Nephron (organoid): Measurements from ENCODE around the gene MIX23.

Experiments used
- H3K27ac Mint-ChIP-seq, 3 experiments: 2 replicates each; pipeline ENCODE4 v1.8.0; 2020; ENCODE audit warnings: mixed read lengths in 3 of 3, mild to moderate bottlenecking in 2 of 3, moderate library complexity in 1 of 3
- H3K27me3 Mint-ChIP-seq: 2 replicates; pipeline ENCODE4 v1.8.0; 2021; ENCODE audit warnings: low read depth, mild to moderate bottlenecking, moderate library complexity, mixed read lengths
- H3K36me3 Mint-ChIP-seq: 2 replicates; pipeline ENCODE4 v1.8.0; 2020; ENCODE audit warnings: low read depth, mixed read lengths
- H3K4me1 Mint-ChIP-seq: 2 replicates; pipeline ENCODE4 v1.8.0; 2020; ENCODE audit warnings: mixed read lengths
- H3K4me3 Mint-ChIP-seq, 3 experiments: 2 replicates each; pipeline ENCODE4 v1.8.0; 2020; ENCODE audit warnings: mild to moderate bottlenecking in 3 of 3, mixed read lengths in 3 of 3, moderate library complexity in 2 of 3
- H3K9me3 Mint-ChIP-seq: 2 replicates; pipeline ENCODE4 v1.8.0; 2020; ENCODE audit warnings: mixed read lengths
- TF ChIP-seq, protein P1 (sequence below), 3 experiments: fragments of 200-600 bp; sonication (generic); IDR thresholded peaks; one replicate each; pipeline ENCODE4 v1.5.0; 2021; ENCODE audit warnings: antibody characterized with exemption in 3 of 3; ENCODE audit not compliant: unreplicated experiment in 3 of 3

Gene MIX23

GRCh38 chr3:122410111-122410510 is 27.1 kb upstream of the MIX23 start:
- peaks cover 24% of the 10 kb centered on the region for H3K4me1 Mint-ChIP-seq
- H3K4me3 Mint-ChIP-seq, result no peak overlapping the region
- no peaks in the 10 kb centered on the region for H3K9me3 Mint-ChIP-seq
- no peak overlapping the region for H3K27ac Mint-ChIP-seq
- TF ChIP-seq, protein P1, sequence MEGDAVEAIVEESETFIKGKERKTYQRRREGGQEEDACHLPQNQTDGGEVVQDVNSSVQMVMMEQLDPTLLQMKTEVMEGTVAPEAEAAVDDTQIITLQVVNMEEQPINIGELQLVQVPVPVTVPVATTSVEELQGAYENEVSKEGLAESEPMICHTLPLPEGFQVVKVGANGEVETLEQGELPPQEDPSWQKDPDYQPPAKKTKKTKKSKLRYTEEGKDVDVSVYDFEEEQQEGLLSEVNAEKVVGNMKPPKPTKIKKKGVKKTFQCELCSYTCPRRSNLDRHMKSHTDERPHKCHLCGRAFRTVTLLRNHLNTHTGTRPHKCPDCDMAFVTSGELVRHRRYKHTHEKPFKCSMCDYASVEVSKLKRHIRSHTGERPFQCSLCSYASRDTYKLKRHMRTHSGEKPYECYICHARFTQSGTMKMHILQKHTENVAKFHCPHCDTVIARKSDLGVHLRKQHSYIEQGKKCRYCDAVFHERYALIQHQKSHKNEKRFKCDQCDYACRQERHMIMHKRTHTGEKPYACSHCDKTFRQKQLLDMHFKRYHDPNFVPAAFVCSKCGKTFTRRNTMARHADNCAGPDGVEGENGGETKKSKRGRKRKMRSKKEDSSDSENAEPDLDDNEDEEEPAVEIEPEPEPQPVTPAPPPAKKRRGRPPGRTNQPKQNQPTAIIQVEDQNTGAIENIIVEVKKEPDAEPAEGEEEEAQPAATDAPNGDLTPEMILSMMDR (IDR thresholded peaks at IDR 0.05; ENCODE audit: unreplicated experiment in 3 of 3), result no peak
- no peaks in the 10 kb centered on the region for H3K27me3 Mint-ChIP-seq
- peaks cover 28% of the 10 kb centered on the region for H3K36me3 Mint-ChIP-seq

GRCh38 chr3:122409446-122409845 is 26.4 kb upstream of the MIX23 start:
- no peak overlapping the region for H3K4me3 Mint-ChIP-seq
- no peaks in the 10 kb centered on the region for H3K9me3 Mint-ChIP-seq
- peaks cover 28% of the 10 kb centered on the region for H3K36me3 Mint-ChIP-seq
- TF ChIP-seq, protein P1 (IDR thresholded peaks at IDR 0.05; ENCODE audit: unreplicated experiment in 3 of 3), result no peak
- H3K4me1 Mint-ChIP-seq, result peaks cover 17% of the 10 kb centered on the region
- no peaks in the 10 kb centered on the region for H3K27me3 Mint-ChIP-seq
- no peak overlapping the region for H3K27ac Mint-ChIP-seq

DNA sequence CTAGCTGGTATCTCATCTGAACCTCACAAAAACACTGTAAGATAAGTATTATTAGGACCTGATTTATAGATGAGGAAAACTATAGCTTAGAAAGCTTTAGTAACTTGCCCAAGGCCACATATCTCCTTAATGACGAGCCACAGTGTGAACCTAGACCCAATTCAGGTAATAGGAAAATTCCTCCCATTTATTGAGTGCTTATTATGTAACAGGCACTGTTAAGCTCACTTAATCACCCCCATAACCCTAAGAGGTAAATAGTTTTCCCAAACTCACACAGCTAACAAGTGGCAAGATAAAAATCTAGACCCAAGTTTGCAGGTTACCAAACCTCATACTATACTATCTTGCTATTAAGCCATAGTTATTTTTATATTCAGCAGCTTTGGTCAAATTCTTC is 24.9 kb upstream of the MIX23 start:
- Mint-ChIP-seq H3K9me3 (no peaks in the 10 kb centered on the region), H3K27me3 (no peaks in the 10 kb centered on the region), H3K4me1 (peaks cover 8% of the 10 kb centered on the region), H3K4me3 (no peak overlapping the region), H3K27ac (no peak overlapping the region), H3K36me3 (peaks cover 30% of the 10 kb centered on the region)
- TF ChIP-seq, protein P1 (IDR thresholded peaks at IDR 0.05; ENCODE audit: unreplicated experiment in 3 of 3), result no peak

GRCh38 chr3:122406198-122406597 is 23.2 kb upstream of the MIX23 start:
- no peak overlapping the region for H3K4me3 Mint-ChIP-seq
- H3K36me3 Mint-ChIP-seq, result peaks cover 28% of the 10 kb centered on the region
- no peaks in the 10 kb centered on the region for H3K9me3 Mint-ChIP-seq
- no peak overlapping the region for H3K27ac Mint-ChIP-seq
- H3K27me3 Mint-ChIP-seq, result no peaks in the 10 kb centered on the region
- TF ChIP-seq, protein P1 (IDR thresholded peaks at IDR 0.05; ENCODE audit: unreplicated experiment in 3 of 3), result no peak
- no peaks in the 10 kb centered on the region for H3K4me1 Mint-ChIP-seq

DNA sequence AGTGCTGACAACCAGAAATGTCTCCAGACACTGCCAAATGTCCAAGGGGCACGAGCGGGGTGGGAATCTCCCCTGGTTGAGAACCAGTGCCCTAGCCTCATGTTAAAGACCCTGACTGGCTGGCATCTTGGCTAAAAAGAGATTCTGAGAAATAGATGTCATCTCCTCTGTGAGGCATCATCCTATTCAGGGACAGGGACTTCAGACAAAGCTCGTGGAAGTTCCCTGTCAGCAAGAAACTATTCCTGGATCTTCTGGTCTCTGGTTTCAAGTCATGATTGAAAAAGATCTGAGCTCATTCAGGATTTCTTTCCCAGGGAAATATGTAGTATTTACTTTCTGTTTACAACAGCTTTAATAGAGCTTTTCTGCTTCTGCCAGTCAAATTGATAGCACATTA is 22.0 kb upstream of the MIX23 start:
- H3K4me1 Mint-ChIP-seq, result no peaks in the 10 kb centered on the region
- H3K4me3 Mint-ChIP-seq, result no peak overlapping the region
- peaks cover 23% of the 10 kb centered on the region for H3K36me3 Mint-ChIP-seq
- no peak overlapping the region for H3K27ac Mint-ChIP-seq
- H3K9me3 Mint-ChIP-seq, result no peaks in the 10 kb centered on the region
- TF ChIP-seq, protein P1 (IDR thresholded peaks at IDR 0.05; ENCODE audit: unreplicated experiment in 3 of 3), result no peak
- H3K27me3 Mint-ChIP-seq, result no peaks in the 10 kb centered on the region

DNA sequence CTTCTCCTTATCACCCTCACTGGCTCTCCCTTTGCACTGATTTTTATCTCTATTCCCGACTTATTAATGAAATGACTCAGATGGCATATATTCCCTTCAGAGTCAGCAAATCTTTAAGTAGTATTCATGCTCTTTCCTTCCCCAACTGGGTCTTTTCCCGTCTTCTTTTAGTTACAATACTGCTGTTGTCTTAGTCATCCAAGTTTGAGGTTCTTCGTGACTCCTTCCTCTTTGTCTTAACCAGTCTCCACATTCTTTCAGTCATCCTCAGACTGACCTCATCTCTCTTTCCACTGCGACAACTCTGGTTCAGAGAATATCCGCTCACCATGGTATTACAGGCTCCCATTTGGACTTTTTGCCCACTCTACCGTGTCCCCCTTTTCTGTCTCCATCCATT is 20.5 kb upstream of the MIX23 start:
- no peaks in the 10 kb centered on the region for H3K27me3 Mint-ChIP-seq

More for the DNA sequence above, 20.5 kb upstream of the MIX23 start:
- H3K4me1 Mint-ChIP-seq, result no peaks in the 10 kb centered on the region
- no peak overlapping the region for H3K27ac Mint-ChIP-seq
- no peak overlapping the region for H3K4me3 Mint-ChIP-seq
- TF ChIP-seq, protein P1 (IDR thresholded peaks at IDR 0.05; ENCODE audit: unreplicated experiment in 3 of 3), result no peak
- H3K36me3 Mint-ChIP-seq, result peaks cover 16% of the 10 kb centered on the region
- no peaks in the 10 kb centered on the region for H3K9me3 Mint-ChIP-seq
